Measurements from ENCODE around the gene INKA2.

DNA sequence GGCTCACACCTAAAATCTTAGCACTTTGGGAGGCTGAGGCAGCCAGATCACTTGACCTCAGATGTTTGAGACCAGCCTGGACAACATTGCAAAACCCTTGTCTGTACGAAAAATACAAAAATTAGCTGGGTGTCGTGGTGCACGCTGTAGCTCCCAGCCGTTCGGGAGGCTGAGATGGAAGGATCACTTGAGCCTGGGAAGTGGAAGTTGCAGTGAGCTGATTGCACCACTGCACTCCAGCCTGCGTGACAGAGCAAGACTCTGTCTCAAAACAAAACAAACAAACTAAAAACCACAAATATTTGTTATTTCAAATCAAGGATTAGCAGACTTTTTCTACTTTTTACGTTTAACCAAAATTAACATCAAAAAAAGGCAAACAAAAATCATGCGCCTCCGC, 31.3 kb downstream of the INKA2 start:
- no peak for TF ChIP-seq POLR2A (IDR thresholded peaks at IDR 0.05)
- TF ChIP-seq, protein P1, sequence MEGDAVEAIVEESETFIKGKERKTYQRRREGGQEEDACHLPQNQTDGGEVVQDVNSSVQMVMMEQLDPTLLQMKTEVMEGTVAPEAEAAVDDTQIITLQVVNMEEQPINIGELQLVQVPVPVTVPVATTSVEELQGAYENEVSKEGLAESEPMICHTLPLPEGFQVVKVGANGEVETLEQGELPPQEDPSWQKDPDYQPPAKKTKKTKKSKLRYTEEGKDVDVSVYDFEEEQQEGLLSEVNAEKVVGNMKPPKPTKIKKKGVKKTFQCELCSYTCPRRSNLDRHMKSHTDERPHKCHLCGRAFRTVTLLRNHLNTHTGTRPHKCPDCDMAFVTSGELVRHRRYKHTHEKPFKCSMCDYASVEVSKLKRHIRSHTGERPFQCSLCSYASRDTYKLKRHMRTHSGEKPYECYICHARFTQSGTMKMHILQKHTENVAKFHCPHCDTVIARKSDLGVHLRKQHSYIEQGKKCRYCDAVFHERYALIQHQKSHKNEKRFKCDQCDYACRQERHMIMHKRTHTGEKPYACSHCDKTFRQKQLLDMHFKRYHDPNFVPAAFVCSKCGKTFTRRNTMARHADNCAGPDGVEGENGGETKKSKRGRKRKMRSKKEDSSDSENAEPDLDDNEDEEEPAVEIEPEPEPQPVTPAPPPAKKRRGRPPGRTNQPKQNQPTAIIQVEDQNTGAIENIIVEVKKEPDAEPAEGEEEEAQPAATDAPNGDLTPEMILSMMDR (IDR thresholded peaks at IDR 0.05) = no peak
